A673 (cell line): ENCODE results near the gene COA1. TPM values are rescaled to one million over a fixed set of nuclear protein-coding genes. Genes with fewer than 3 reads are reported as not detected.

Source experiments
- BruUV-seq: library from RNA; stranded (reverse); fragments of 400-500 nt; replicated peaks from 2 replicates; lab custom pipeline; 2021; lab: Mats Ljungman, UMichigan
- CTCF ChIA-PET: fragments of 300-600 bp; sonication (Branson Sonifier 250); formaldehyde crosslinking; loops from one replicate; lab custom pipeline; 2022; ENCODE audit warnings: antibody characterized with exemption; lab: Charles Lee
- POLR2A ChIA-PET: fragments of 300-600 bp; sonication (Branson Sonifier 250); formaldehyde crosslinking; loops from one replicate; lab custom pipeline; 2022; ENCODE audit warnings: antibody characterized with exemption; ENCODE audit not compliant: low non-redundant PET; lab: Charles Lee
- DNase-seq: peaks from one replicate; pipeline ENCODE4 v3.0.0-alpha.2; 2015; ENCODE audit warnings: low spot score
- H3K27ac ChIP-seq: fragments of 200-600 bp; sonication (generic); 2 replicates; pipeline ENCODE4 v1.5.1; 2016; ENCODE audit warnings: mixed run types, low read depth, mild to moderate bottlenecking, mixed read lengths, antibody characterized with exemption, low read length; ENCODE audit not compliant: poor library complexity, severe bottlenecking
- H3K27me3 ChIP-seq: fragments of 200-600 bp; sonication (generic); replicated peaks from 2 replicates; pipeline ENCODE4 v1.6.1; 2017; ENCODE audit warnings: mixed run types, low read depth, mild to moderate bottlenecking, mixed read lengths, antibody characterized with exemption, low read length; ENCODE audit not compliant: insufficient read depth, poor library complexity
- H3K36me3 ChIP-seq: fragments of 200-600 bp; sonication (generic); 2 replicates; pipeline ENCODE4 v1.6.1; 2016; ENCODE audit warnings: mixed run types, mild to moderate bottlenecking, mixed read lengths, antibody characterized with exemption, low read length; ENCODE audit not compliant: insufficient read depth, poor library complexity, severe bottlenecking
- H3K4me1 ChIP-seq: fragments of 200-600 bp; sonication (generic); 2 replicates; pipeline ENCODE4 v1.6.1; 2017; ENCODE audit warnings: mixed run types, mild to moderate bottlenecking, mixed read lengths, antibody characterized with exemption, low read length; ENCODE audit not compliant: insufficient read depth, poor library complexity, severe bottlenecking
- H3K4me3 ChIP-seq: fragments of 200-600 bp; sonication (generic); 2 replicates; pipeline ENCODE4 v1.5.1; 2016; ENCODE audit warnings: low read depth, mixed run types, mild to moderate bottlenecking, mixed read lengths, low read length; ENCODE audit not compliant: poor library complexity, severe bottlenecking
- H3K9me3 ChIP-seq: fragments of 200-600 bp; sonication (generic); 2 replicates; pipeline ENCODE4 v1.6.1; 2016; ENCODE audit warnings: mixed run types, low read depth, mild to moderate bottlenecking, mixed read lengths, antibody characterized with exemption, low read length; ENCODE audit not compliant: poor library complexity, severe bottlenecking
- CTCF ChIP-seq: fragments of 300-800, 200-600 bp; sonication (generic); conservative IDR thresholded peaks from 2 replicates; pipeline ENCODE4 v1.5.1; 2017; ENCODE audit warnings: low read depth, mild to moderate bottlenecking, antibody characterized with exemption, low read length, moderate library complexity, mixed read lengths
- EZH2 ChIP-seq: fragments of 200-600 bp; sonication (generic); IDR thresholded peaks from 2 replicates; pipeline ENCODE4 v1.6.1; 2017; ENCODE audit warnings: borderline replicate concordance, low read depth, mild to moderate bottlenecking, mixed read lengths, antibody characterized with exemption, low read length; ENCODE audit not compliant: poor library complexity, severe bottlenecking
- intact Hi-C: fragments of 100-400 bp; cut with micrococcal nuclease; formaldehyde crosslinking; loops from one replicate; pipeline ENCODE4 v1.10.0; 2022; ENCODE audit not compliant: unreplicated experiment
- total RNA-seq: library from RNA; stranded (reverse); gene quantifications from 2 replicates; pipeline ENCODE4 v1.2.3, GENCODE V29; 2021

The COA1 gene
- total RNA-seq, 1 experiment from 2014 or later: 105 TPM

- no TSS peak for BruUV-seq
- ChIA-PET POLR2A (no interaction called here), CTCF (no interaction called here)
- Histone ChIP-seq H3K9me3 (no peaks in the 10 kb centered on the region), H3K36me3 (no peaks in the 10 kb centered on the region), H3K27ac (no peak overlapping the region), H3K4me3 (no peak overlapping the region), H3K4me1 (peaks cover 25% of the 10 kb centered on the region), H3K27me3 (no peaks in the 10 kb centered on the region)
- intact Hi-C loops: no loop called here
- no peak for TF ChIP-seq CTCF
- no peak for TF ChIP-seq EZH2
- DNase-seq: no peak
These were observed 34.0 kb downstream of the COA1 start for GRCh38 chr7:43695365-43695764.

GRCh38 chr7:43694399-43694748 is 34.9 kb downstream of the COA1 start:
- no peaks in the 10 kb centered on the region for H3K27me3 ChIP-seq
- no peaks in the 10 kb centered on the region for H3K36me3 ChIP-seq
- ChIA-PET CTCF (no interaction called here), POLR2A (no interaction called here)
- H3K4me1 ChIP-seq: peaks cover 20% of the 10 kb centered on the region
- H3K9me3 ChIP-seq: no peaks in the 10 kb centered on the region
- TF ChIP-seq EZH2 (no peak), CTCF (no peak)
- no peak overlapping the region for H3K4me3 ChIP-seq
- no peak for DNase-seq
- no TSS peak for BruUV-seq
- no peak overlapping the region for H3K27ac ChIP-seq
- intact Hi-C loops: no loop called here

GRCh38 chr7:43693687-43694398 is 35.5 kb downstream of the COA1 start:
- Histone ChIP-seq H3K27ac (no peak overlapping the region), H3K4me1 (peaks cover 15% of the 10 kb centered on the region), H3K4me3 (no peak overlapping the region), H3K9me3 (no peaks in the 10 kb centered on the region), H3K36me3 (no peaks in the 10 kb centered on the region), H3K27me3 (no peaks in the 10 kb centered on the region)
- CTCF ChIA-PET: no interaction called here
- intact Hi-C loops: no loop called here
- POLR2A ChIA-PET: no interaction called here
- TF ChIP-seq CTCF (no peak), EZH2 (no peak)
- BruUV-seq: no TSS peak
- DNase-seq: no peak
